Keratinocyte (primary cell): ENCODE measurements around the gene FAM13B. TPM values are rescaled to one million over a fixed set of nuclear protein-coding genes. Genes with fewer than 3 reads are reported as not detected.

Experiments
- DNase-seq: peaks from one replicate; pipeline ENCODE4 v3.0.0-alpha.2; 2011; ENCODE audit warnings: low read depth, missing footprints, low spot score
- FAIRE-seq: peaks from 2 replicates; lab custom pipeline; 2011; peaks lifted over from hg19 to GRCh38; lab: Jason Lieb, UNC
- H2AFZ ChIP-seq: 2 replicates; pipeline ENCODE4 v1.6.0; 2012; ENCODE audit warnings: low read length, control low read depth, inconsistent platforms; ENCODE audit not compliant: control insufficient read depth
- H3K27ac ChIP-seq: 2 replicates; pipeline ENCODE4 v1.5.1; 2011; ENCODE audit warnings: low read length; ENCODE audit not compliant: control insufficient read depth, insufficient read depth
- H3K27me3 ChIP-seq: 3 replicates; pipeline ENCODE4 v1.6.0; 2011; ENCODE audit warnings: low read length; ENCODE audit not compliant: control insufficient read depth, insufficient read depth; ENCODE audit errors: extremely low read depth
- H3K36me3 ChIP-seq, 2 experiments: 2 replicates in 1 of 2; 3 replicates in 1 of 2; pipeline ENCODE4 v1.5.1; 2011; ENCODE audit warnings: low read length in 2 of 2, mild to moderate bottlenecking in 1 of 2; ENCODE audit not compliant: control insufficient read depth in 2 of 2, insufficient read depth in 2 of 2; ENCODE audit errors: extremely low read depth in 1 of 2
- H3K4me1 ChIP-seq: 3 replicates; pipeline ENCODE4 v1.5.1; 2011; ENCODE audit warnings: low read length; ENCODE audit not compliant: control insufficient read depth, insufficient read depth; ENCODE audit errors: extremely low read depth
- H3K4me2 ChIP-seq: 3 replicates; pipeline ENCODE4 v1.6.0; 2011; ENCODE audit warnings: low read depth, low read length; ENCODE audit not compliant: control insufficient read depth, insufficient read depth; ENCODE audit errors: extremely low read depth
- H3K4me3 ChIP-seq, 3 experiments: fragments of 200-600 bp in 1 of 3; sonication (generic) in 1 of 3; 2 replicates in 2 of 3; 3 replicates in 1 of 3; pipeline ENCODE4 v1.5.1; 2011 to 2016; ENCODE audit warnings: low read length in 3 of 3, mild to moderate bottlenecking in 3 of 3, control low read depth in 2 of 3, inconsistent platforms in 1 of 3, low read depth in 1 of 3, mixed read lengths in 1 of 3, mixed run types in 1 of 3, moderate library complexity in 1 of 3; ENCODE audit not compliant: control insufficient read depth in 2 of 3, insufficient read depth in 2 of 3; ENCODE audit errors: extremely low read depth in 1 of 3
- H3K79me2 ChIP-seq: 2 replicates; pipeline ENCODE4 v1.6.0; 2012; ENCODE audit warnings: low read length; ENCODE audit not compliant: control insufficient read depth, insufficient read depth
- H3K9ac ChIP-seq: 3 replicates; pipeline ENCODE4 v1.6.0; 2011; ENCODE audit warnings: low read length; ENCODE audit not compliant: control insufficient read depth, insufficient read depth; ENCODE audit errors: extremely low read depth
- H3K9me1 ChIP-seq: 3 replicates; pipeline ENCODE4 v1.6.0; 2011; ENCODE audit warnings: low read length; ENCODE audit not compliant: control insufficient read depth, insufficient read depth; ENCODE audit errors: extremely low read depth
- H3K9me3 ChIP-seq: 2 replicates; pipeline ENCODE4 v1.5.1; 2012; ENCODE audit warnings: low read depth, low read length; ENCODE audit not compliant: control insufficient read depth
- H4K20me1 ChIP-seq: 3 replicates; pipeline ENCODE4 v1.6.0; 2011; ENCODE audit warnings: low read length; ENCODE audit not compliant: control insufficient read depth, insufficient read depth; ENCODE audit errors: extremely low read depth
- EZH2 ChIP-seq: IDR thresholded peaks from one replicate; pipeline ENCODE4 v1.6.1; 2012; ENCODE audit warnings: inconsistent platforms, mild to moderate bottlenecking, low read length, moderate library complexity
- dilution Hi-C: fragments of 300-500 bp; cut with MboI; formaldehyde crosslinking; loops from one replicate; pipeline ENCODE4 v1.7.0; 2020; ENCODE audit warnings: low sequenced_read_pairs; ENCODE audit not compliant: extremely low pct_ligation_motif_present
- polyA plus RNA-seq, 5 experiments: library from polyadenylated mRNA; depleted of rRNA in 3 of 5; stranded (reverse) in 3 of 5; stranded (forward) in 1 of 5; unstranded in 1 of 5; fragments of >200 nt; gene quantifications; 1 replicate in 1 of 5; 2 replicates in 3 of 5; 3 replicates in 1 of 5; pipeline versions ENCODE4 v1.2.1 to v1.2.3, GENCODE V29; 2011 to 2012; ENCODE audit warnings: missing spikeins in 2 of 5, low read depth in 1 of 5, low replicate concordance in 1 of 5
- TF ChIP-seq, protein P1 (sequence below), 3 experiments: IDR thresholded peaks in 1 of 3; conservative IDR thresholded peaks in 1 of 3; optimal IDR thresholded peaks in 1 of 3; 2 replicates in 2 of 3; 3 replicates in 1 of 3; pipeline versions ENCODE3 to v1.5.1; 2011; ENCODE audit warnings: low read length in 3 of 3, mild to moderate bottlenecking in 3 of 3, moderate library complexity in 2 of 3, control low read depth in 1 of 3, inconsistent platforms in 1 of 3; ENCODE audit not compliant: insufficient read depth in 2 of 3; ENCODE audit errors: extremely low read depth in 1 of 3

FAM13B gene
- polyA plus RNA-seq, 1 donor (not counting 4 experiments of a cell fraction or from before 2014, with no cell fraction given), result 12.9 TPM

DNA sequence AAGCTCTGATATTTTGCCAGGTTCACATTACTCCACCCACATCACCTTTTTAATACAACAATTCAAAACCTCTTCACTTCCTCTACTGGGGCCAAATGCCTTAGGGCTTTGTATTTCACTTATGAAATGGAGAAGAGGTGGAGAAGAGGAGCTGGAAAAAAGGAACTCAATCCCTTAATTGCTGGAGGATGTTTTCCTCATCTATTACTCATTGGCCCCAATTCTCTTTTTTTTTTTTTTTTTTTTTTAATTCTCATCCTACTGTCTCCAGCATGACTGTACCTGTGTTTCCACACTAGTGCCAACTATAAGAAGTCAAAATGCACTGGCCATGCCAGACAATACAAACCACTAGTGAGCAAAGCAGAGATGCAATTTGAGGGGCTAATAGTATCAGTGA, 20.9 kb downstream of the FAM13B start:
- H3K9me1 ChIP-seq, result no peaks in the 10 kb centered on the region
- no peak overlapping the region for H3K27ac ChIP-seq
- dilution Hi-C loops, result no loop called here
- H4K20me1 ChIP-seq, result no peaks in the 10 kb centered on the region
- H3K4me3 ChIP-seq, result no peak overlapping the region
- H3K36me3 ChIP-seq, result peaks cover 11% of the 10 kb centered on the region in 2 experiments
- TF ChIP-seq, protein P1, sequence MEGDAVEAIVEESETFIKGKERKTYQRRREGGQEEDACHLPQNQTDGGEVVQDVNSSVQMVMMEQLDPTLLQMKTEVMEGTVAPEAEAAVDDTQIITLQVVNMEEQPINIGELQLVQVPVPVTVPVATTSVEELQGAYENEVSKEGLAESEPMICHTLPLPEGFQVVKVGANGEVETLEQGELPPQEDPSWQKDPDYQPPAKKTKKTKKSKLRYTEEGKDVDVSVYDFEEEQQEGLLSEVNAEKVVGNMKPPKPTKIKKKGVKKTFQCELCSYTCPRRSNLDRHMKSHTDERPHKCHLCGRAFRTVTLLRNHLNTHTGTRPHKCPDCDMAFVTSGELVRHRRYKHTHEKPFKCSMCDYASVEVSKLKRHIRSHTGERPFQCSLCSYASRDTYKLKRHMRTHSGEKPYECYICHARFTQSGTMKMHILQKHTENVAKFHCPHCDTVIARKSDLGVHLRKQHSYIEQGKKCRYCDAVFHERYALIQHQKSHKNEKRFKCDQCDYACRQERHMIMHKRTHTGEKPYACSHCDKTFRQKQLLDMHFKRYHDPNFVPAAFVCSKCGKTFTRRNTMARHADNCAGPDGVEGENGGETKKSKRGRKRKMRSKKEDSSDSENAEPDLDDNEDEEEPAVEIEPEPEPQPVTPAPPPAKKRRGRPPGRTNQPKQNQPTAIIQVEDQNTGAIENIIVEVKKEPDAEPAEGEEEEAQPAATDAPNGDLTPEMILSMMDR (optimal IDR thresholded peaks at IDR 0.05 in 1 of 3, IDR thresholded peaks at IDR 0.05 in 1 of 3, conservative IDR thresholded peaks at IDR 0.05 in 1 of 3; ENCODE audit: extremely low read depth in 1 of 3, insufficient read depth in 2 of 3, low read length in 3 of 3), result no peak
- no peak for TF ChIP-seq EZH2
- H3K4me1 ChIP-seq, result peaks cover 15% of the 10 kb centered on the region
- H2AFZ ChIP-seq, result no peak overlapping the region
- H3K79me2 ChIP-seq, result peaks cover 20% of the 10 kb centered on the region
- H3K4me2 ChIP-seq, result peak overlapping the region; percentile 20
- H3K9me3 ChIP-seq, result no peaks in the 10 kb centered on the region
- no peak for DNase-seq
- peak; percentile 75 for FAIRE-seq
- H3K27me3 ChIP-seq, result no peaks in the 10 kb centered on the region
- no peak overlapping the region for H3K9ac ChIP-seq

DNA sequence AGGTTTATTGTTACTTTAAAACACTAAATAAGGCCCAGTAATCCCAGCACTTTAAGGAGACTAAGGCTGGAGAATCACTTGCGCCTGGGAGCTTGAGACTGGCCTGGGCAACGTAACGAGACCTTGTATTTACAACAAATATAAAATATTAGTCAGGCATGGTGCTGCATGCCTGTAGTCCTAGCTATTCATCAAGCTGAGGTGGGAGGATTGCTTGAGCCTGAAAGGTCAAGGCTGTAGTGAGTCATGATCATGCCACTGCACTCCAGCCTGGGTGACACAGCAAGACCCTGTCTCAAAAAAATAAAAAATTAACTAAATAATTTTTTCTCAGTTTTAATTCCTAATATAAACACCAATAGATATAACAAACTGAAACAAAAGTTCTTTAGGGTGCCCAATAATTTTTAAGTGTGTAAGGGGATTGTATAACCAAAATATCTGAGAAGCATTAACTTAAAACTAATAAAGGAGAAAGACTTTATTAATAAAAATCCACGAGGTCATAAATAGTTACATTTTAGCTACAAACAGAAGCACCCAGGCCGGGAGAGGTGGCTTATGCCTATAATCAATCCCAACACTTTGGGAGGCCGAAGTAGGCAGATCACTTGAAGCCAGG, 32.7 kb downstream of the FAM13B start:
- Histone ChIP-seq H3K27ac (no peak overlapping the region), H3K9me3 (no peaks in the 10 kb centered on the region), H3K4me2 (no peak overlapping the region), H3K79me2 (peaks cover 21% of the 10 kb centered on the region), H3K9me1 (no peaks in the 10 kb centered on the region), H3K27me3 (no peaks in the 10 kb centered on the region), H3K36me3 (peaks cover 4 to 12% of the 10 kb centered on the region in 2 experiments), H3K9ac (no peak overlapping the region), H3K4me1 (peaks cover 5% of the 10 kb centered on the region), H3K4me3 (no peak overlapping the region), H4K20me1 (no peaks in the 10 kb centered on the region), H2AFZ (no peak overlapping the region)
- DNase-seq, result no peak
- FAIRE-seq, result no peak
- TF ChIP-seq, protein P1 (optimal IDR thresholded peaks at IDR 0.05 in 1 of 3, IDR thresholded peaks at IDR 0.05 in 1 of 3, conservative IDR thresholded peaks at IDR 0.05 in 1 of 3; ENCODE audit: extremely low read depth in 1 of 3, insufficient read depth in 2 of 3, low read length in 3 of 3), result no peak
- TF ChIP-seq EZH2, result no peak
- dilution Hi-C loops, result no loop called here
